KMS-11 (cell line): ENCODE results near the gene SEPTIN5.

Experiments used
- H2AFZ ChIP-seq: fragments of 200-600 bp; sonication (generic); 2 replicates; pipeline ENCODE4 v1.6.1; 2016; ENCODE audit warnings: antibody characterized with exemption, mixed run types, low read depth
- H3K27ac ChIP-seq: fragments of 200-600 bp; sonication (generic); 2 replicates; pipeline ENCODE4 v1.6.1; 2016; ENCODE audit warnings: mild to moderate bottlenecking, mixed run types
- H3K27me3 ChIP-seq: fragments of 200-600 bp; sonication (generic); 2 replicates; pipeline ENCODE4 v1.6.1; 2017; ENCODE audit warnings: mild to moderate bottlenecking, low read depth, mixed run types, moderate library complexity; ENCODE audit not compliant: insufficient read depth
- H3K36me3 ChIP-seq: fragments of 200-600 bp; sonication (generic); 2 replicates; pipeline ENCODE4 v1.6.1; 2017; ENCODE audit warnings: mild to moderate bottlenecking, mixed run types; ENCODE audit not compliant: insufficient read depth
- H3K4me1 ChIP-seq: fragments of 200-600 bp; sonication (generic); 2 replicates; pipeline ENCODE4 v1.6.1; 2016; ENCODE audit warnings: mild to moderate bottlenecking, low read depth, mixed run types; ENCODE audit not compliant: poor library complexity, severe bottlenecking
- H3K4me2 ChIP-seq: fragments of 200-600 bp; sonication (generic); 2 replicates; pipeline ENCODE4 v1.7.0; 2016; ENCODE audit warnings: mild to moderate bottlenecking, mixed run types
- H3K4me3 ChIP-seq: fragments of 200-600 bp; sonication (generic); IDR thresholded peaks from 2 replicates; pipeline ENCODE4 v1.6.1; 2017; ENCODE audit warnings: low read depth, low read length, mixed read lengths; ENCODE audit not compliant: insufficient read depth
- H3K79me2 ChIP-seq: fragments of 200-600 bp; sonication (generic); 2 replicates; pipeline ENCODE4 v1.6.1; 2016; ENCODE audit warnings: low read depth, mixed run types; ENCODE audit not compliant: insufficient read depth
- H3K9ac ChIP-seq: fragments of 200-600 bp; sonication (generic); 2 replicates; pipeline ENCODE4 v1.6.1; 2016; ENCODE audit warnings: mild to moderate bottlenecking, mixed run types
- H4K20me1 ChIP-seq: fragments of 200-600 bp; sonication (generic); 2 replicates; pipeline ENCODE4 v1.6.1; 2016; ENCODE audit warnings: mild to moderate bottlenecking, mixed run types; ENCODE audit not compliant: insufficient read depth
- CTCF ChIP-seq: fragments of 200-600 bp; sonication (generic); conservative IDR thresholded peaks from 2 replicates; pipeline ENCODE4 v1.6.1; 2017; ENCODE audit warnings: low read depth, mild to moderate bottlenecking, antibody characterized with exemption, low read length, moderate library complexity, mixed read lengths

Gene SEPTIN5

GRCh38 chr22:19714312-19715187 is at the start of gene SEPTIN5:
TSS of gene SEPTIN5 (plus strand) at chr22:19714503. CDS start at chr22:19714589, 86 bp downstream.
- no peaks in the 10 kb centered on the region for H3K36me3 ChIP-seq
- H3K4me1 ChIP-seq, result peaks cover 10% of the 10 kb centered on the region
- peak within 1 kb of the TSS; percentile 21 for H3K4me2 ChIP-seq
- H4K20me1 ChIP-seq, result no peaks in the 10 kb centered on the region
- TF ChIP-seq CTCF, result no peak
- H3K9ac ChIP-seq, result no peak within 1 kb of the TSS
- H3K4me3 ChIP-seq, result no peak within 1 kb of the TSS
- peak within 1 kb of the TSS; percentile 34; the same call in 1 of the 2 replicates for H2AFZ ChIP-seq
- no peak within 1 kb of the TSS for H3K27ac ChIP-seq
- no peaks in the 10 kb centered on the region for H3K79me2 ChIP-seq
- H3K27me3 ChIP-seq, result no peaks in the 10 kb centered on the region; the same call in 1 of the 2 replicates

GRCh38 chr22:19664951-19665783 is 49.1 kb upstream of the SEPTIN5 start:
- Histone ChIP-seq H3K4me1 (peaks cover 5% of the 10 kb centered on the region), H3K9ac (no peak overlapping the region), H3K4me3 (no peak overlapping the region), H2AFZ (no peak overlapping the region), H3K79me2 (no peaks in the 10 kb centered on the region), H3K27me3 (no peaks in the 10 kb centered on the region), H3K27ac (no peak overlapping the region), H3K4me2 (no peak overlapping the region), H4K20me1 (no peaks in the 10 kb centered on the region), H3K36me3 (no peaks in the 10 kb centered on the region)
- no peak for TF ChIP-seq CTCF

DNA sequence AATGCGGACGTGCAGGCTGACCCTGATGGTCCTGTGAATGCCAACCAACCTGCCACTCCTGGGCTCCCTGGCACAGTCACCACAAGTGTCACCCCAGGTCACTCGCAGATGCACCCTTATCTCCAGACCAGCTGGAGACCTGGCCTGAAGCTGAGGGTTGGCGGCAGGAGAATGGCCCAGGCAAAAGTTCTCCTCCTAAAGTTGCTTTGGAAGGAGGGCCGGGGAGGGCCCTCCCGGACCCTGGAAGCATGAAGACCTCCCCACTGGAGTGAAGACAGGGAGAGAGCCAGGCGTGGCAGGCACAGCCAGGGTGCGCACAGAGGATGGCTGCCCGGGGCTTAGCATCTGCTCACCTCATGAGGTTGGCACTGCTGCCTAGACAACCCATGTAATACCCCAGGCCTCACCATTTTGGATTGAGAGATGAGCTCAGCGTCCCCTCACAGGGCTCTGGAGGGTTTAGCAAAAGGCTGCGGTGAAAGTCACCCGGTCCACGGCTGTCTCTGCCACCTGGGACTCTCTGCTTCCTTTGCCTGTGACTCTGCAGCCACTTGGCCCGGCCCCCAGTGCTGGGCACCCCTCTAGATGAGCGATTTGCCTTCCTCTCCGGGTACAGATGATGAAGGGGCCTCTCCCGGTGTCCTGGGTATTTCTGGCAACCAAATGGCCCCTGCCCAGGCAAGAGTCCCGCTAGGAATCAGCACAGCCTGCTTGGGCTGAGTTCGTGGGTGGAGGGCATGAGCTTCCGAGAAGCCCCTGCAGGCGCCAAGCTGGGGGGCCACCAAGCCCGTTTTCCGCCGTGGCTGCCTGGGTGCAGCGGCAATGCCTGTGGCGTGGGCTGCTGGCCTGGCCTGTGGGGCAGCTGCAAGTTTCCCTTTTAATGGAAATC is 48.3 kb upstream of the SEPTIN5 start:
- Histone ChIP-seq H3K79me2 (no peaks in the 10 kb centered on the region), H3K9ac (no peak overlapping the region), H3K4me2 (no peak overlapping the region), H3K36me3 (no peaks in the 10 kb centered on the region), H3K4me1 (peaks cover 5% of the 10 kb centered on the region), H4K20me1 (no peaks in the 10 kb centered on the region), H3K27ac (no peak overlapping the region), H3K27me3 (no peaks in the 10 kb centered on the region), H3K4me3 (no peak overlapping the region), H2AFZ (no peak overlapping the region)
- no peak for TF ChIP-seq CTCF
